GM12891 (cell line): ENCODE results near the gene ARR3. TPM values are rescaled to one million over a fixed set of nuclear protein-coding genes. Genes with fewer than 3 reads are reported as not detected.
"Not testable (repeated sequence)": the region's sequence is repeated elsewhere in the genome, so short reads cannot be mapped to it uniquely, and the experiment has no call there.

Experiments
- DNase-seq: peaks from one replicate; pipeline ENCODE4 v3.0.0; 2011; ENCODE audit warnings: low spot score; ENCODE audit not compliant: insufficient read length
- FAIRE-seq: peaks from 2 replicates; lab custom pipeline; 2011; peaks lifted over from hg19 to GRCh38; lab: Jason Lieb, UNC
- PAX5 ChIP-seq: IDR thresholded peaks from 2 replicates; pipeline ENCODE4 v1.6.1; 2011; ENCODE audit warnings: low read length, moderate library complexity, mild to moderate bottlenecking; ENCODE audit not compliant: insufficient read depth, severe bottlenecking
- POLR2A ChIP-seq: IDR thresholded peaks from 2 replicates; pipeline ENCODE4 v1.6.1; 2011; ENCODE audit warnings: low read depth, low read length, control low read depth
- POLR2AphosphoS5 ChIP-seq: IDR thresholded peaks from 2 replicates; pipeline ENCODE4 v1.6.1; 2011; ENCODE audit warnings: low read depth, low read length, control low read depth
- POU2F2 ChIP-seq: IDR thresholded peaks from 2 replicates; pipeline ENCODE4 v1.6.1; 2011; ENCODE audit warnings: low read depth, mild to moderate bottlenecking, control low read depth, low read length, moderate library complexity
- SPI1 ChIP-seq: IDR thresholded peaks from 2 replicates; pipeline ENCODE4 v1.6.1; 2011; ENCODE audit warnings: low read depth, low read length, control low read depth
- TAF1 ChIP-seq: IDR thresholded peaks from 2 replicates; pipeline ENCODE4 v1.6.1; 2011; ENCODE audit warnings: low read depth, low read length, control low read depth
- polyA plus RNA-seq: library from polyadenylated mRNA; unstranded; fragments of >200 nt; gene quantifications from one replicate; pipeline ENCODE4 v1.2.1, GENCODE V29; 2012; ENCODE audit warnings: low read depth, missing spikeins, inconsistent platforms; ENCODE audit not compliant: missing spikeins

ARR3 gene
- polyA plus RNA-seq: not detected

DNA sequence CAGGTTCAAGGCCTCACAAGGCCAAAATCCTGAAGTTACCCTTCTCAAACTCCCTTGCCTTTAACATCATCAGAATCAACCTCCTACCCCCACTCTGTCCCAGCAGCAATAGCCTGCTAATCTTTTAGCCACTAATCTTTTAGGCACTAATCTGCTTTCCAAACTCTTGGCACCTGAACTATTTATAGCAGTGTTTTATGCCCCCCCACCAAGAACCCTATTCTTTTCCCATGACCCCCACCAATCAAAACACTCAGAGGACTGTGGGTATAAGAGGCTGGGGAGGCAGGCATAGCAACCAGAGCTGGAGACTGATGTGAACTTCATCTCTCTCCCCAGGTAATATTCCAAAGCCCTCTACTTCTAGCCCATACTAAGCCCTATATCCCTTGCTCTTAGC lies at the start of gene ARR3:
TSS of gene ARR3 (plus strand) at position 301 of the 400 bp plus-strand sequence. CDS start 1,052 bp downstream, outside the sequence.
- FAIRE-seq: no peak
- DNase-seq: no peak
- TF ChIP-seq POLR2A (no peak), PAX5 (no peak), POU2F2 (no peak), POLR2AphosphoS5 (no peak), TAF1 (no peak), SPI1 (no peak)

DNA sequence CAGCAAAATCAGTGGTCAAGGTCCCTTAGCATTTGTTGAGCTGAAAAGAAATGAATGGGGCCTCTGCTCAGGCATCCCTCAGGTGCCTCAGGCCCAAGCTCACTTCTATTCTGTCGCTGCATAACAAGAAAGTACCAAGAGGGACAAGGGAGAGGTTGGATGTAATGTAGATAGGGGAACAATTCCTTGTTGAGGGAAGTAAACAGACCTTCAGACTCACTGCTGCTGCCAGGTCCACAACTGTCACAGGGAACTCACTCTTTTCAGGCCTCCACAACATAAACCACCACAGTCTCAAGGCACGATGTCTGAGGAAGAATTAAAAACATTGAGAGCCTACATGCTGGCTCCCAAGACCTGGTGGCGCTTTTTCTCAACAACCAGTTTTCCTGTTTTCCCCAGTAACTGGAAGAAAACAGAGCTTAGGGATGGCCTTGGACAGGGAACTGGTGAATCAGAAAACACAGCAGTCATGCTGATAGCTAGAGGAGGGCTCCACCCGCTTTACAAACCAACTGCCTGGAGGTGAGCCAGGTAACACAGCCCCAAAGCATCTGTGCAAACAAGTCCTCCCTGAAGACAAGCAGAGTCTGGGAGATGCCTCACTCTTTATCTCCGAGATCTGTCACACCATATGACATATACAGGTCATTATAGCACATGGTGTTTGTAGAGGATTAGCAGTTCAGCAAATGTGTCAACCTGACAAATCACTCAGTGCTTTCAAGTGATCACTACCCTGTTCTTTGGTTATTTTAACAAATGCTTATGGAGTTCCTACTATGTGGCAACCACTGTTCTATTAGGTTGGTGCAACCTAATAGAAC lies 48.0 kb upstream of the ARR3 start:
- TF ChIP-seq TAF1 (no peak), SPI1 (no peak), POU2F2 (no peak), PAX5 (no peak), POLR2A (no peak), POLR2AphosphoS5 (no peak)
- no peak for FAIRE-seq
- DNase-seq: no peak

DNA sequence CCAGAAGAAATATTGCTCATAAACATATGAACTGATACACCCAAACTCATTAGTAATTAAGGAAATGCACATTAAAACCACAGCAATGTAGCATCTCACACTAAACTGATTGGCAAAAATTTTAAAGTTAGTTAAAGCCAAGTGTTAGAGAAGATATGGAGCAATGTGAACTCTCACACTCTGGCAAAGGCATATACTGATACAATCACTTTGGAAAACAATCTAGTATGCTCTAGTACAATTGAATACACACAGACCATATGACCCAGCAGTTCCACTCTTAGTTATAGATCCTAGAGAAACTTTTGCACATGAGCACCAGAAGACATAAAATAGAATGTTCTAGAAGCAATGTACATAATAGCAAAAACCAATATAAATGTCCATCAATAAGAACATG lies 42.1 kb upstream of the ARR3 start:
- TF ChIP-seq TAF1: no peak
- no peak for TF ChIP-seq POLR2A
- no peak for TF ChIP-seq PAX5
- no peak for TF ChIP-seq SPI1
- no peak for TF ChIP-seq POLR2AphosphoS5
- TF ChIP-seq POU2F2: no peak
- FAIRE-seq (no peak), DNase-seq (no peak)

DNA sequence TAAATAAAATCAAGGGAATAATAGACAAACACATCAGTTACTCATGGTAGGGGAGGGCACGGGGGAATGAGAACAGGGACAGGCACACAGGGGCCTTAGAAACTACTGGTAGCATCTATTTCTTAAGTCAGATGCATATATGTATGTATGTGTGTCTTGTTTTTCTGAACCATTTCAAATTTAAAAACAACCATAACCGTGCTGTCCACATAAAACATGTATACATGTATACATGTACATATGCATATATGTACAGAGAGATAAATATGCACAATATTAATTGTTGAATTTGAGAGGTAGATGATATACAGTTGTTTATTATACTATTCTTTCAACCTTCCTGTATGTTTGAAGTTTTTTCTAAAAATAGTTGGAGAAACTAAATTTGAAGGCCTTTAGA lies 41.4 kb upstream of the ARR3 start:
- FAIRE-seq (no peak), DNase-seq (no peak)
- TF ChIP-seq POLR2AphosphoS5 (no peak), TAF1 (no peak), SPI1 (no peak), POLR2A (no peak), PAX5 (no peak), POU2F2 (no peak)

DNA sequence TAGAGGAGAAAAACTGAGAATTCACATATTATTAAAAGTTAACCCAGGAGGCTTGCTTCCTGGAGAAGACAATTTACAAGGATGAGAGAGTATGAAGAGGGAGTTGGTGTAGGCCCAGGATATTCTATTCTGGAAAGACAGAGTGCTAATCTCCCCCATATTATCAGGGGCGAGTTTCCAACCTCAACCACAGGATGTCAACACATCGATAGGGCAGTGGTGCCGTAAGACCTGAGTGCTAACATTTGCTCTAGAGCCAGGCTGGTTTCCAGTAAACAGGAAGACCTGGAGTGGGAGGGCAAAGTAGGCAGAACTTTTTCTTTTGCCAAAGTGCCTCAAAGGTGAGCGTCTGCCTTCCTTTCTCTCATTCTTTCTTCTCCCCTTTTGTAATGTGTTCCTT lies 36.5 kb upstream of the ARR3 start:
- no peak for FAIRE-seq
- TF ChIP-seq POLR2AphosphoS5 (no peak), SPI1 (no peak), PAX5 (no peak), POU2F2 (no peak), POLR2A (no peak), TAF1 (no peak)
- no peak for DNase-seq

DNA sequence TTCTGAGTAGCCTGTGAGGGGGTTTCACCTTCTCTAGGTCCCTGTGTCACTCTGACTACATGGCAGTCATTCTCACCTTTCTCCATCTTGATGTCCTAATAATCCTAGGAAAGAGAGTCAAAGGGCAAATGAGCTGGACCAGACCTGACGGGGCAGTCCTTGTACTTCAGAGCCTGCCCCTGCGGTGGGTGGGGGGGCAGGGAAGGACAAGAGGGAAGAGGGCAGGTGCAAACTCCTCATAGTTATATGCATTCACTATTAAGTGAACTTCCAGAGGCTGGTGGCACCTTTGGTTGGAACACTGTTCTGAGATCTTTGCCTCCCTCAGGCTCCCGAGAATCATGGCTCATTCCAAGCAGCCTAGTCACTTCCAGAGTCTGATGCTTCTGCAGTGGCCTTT lies 33.8 kb upstream of the ARR3 start, which contains the start of gene AWAT1:
TSS of gene AWAT1 (plus strand) at position 301 of the 400 bp plus-strand sequence. CDS start at position 342, 41 bp downstream.
- DNase-seq: no peak
- TF ChIP-seq POU2F2 (no peak), POLR2A (no peak), TAF1 (no peak), PAX5 (no peak), POLR2AphosphoS5 (no peak), SPI1 (no peak)
- FAIRE-seq: no peak

DNA sequence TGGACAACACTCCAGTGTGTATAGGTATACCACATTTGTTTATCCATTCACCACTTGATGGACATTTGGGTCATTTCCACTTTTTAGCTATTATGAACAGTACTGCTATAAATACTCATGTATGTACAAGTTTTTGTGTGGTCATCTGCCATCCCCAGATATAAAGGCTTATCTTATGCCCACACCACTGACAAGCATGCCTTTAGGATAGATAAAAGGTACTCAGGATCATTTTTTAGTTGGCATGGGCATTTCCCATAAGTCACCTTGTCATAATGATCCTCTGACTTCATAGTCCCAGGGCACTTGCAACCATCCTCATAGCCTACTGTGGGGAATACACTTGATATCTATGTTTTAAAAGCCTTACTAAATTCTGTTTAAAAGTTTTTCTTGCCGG lies 27.4 kb upstream of the ARR3 start:
- DNase-seq (no peak), FAIRE-seq (no peak)
- no peak for TF ChIP-seq POLR2A
- TF ChIP-seq POLR2AphosphoS5: no peak
- TF ChIP-seq PAX5: no peak
- no peak for TF ChIP-seq POU2F2
- no peak for TF ChIP-seq TAF1
- no peak for TF ChIP-seq SPI1

DNA sequence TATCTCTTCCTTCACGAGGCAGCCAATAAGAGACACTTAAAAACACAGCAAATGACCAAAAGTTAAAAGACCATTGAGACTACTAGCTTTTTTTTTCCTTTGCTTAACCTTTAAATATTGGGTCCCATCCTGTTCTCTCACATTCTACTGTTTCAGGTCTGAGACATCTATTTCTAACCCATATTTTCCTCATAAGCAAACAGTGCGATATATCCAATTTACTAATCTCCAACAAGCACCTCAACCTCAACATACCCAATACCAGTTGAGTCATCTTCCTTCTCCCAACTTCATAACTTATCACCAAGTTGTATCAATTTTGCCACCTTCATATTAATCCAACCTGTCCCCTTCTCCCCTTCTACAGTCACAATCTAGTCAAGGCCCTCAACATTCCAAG lies 26.6 kb upstream of the ARR3 start:
- TF ChIP-seq PAX5: no peak
- no peak for TF ChIP-seq POLR2AphosphoS5
- TF ChIP-seq TAF1: no peak
- TF ChIP-seq POLR2A: no peak
- no peak for TF ChIP-seq SPI1
- TF ChIP-seq POU2F2: no peak
- no peak for FAIRE-seq
- no peak for DNase-seq

DNA sequence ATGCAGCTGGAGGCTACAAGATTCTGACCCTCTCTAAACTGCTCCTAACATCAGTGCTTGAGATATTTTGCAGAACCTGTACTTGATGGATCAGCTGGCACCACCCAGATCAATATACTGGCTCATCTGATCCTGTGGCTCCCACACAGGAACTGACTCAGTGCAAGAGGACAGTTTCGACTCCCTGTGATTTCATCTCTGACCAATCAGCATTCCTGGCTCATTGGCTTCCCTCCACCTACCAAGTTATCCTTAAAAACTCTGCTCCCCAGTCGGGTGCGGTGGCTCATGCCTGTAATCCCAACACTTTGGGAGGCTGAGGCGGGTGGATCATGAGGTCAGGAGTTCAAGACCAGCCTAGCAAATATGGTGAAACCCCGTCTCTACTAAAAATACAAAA lies 24.5 kb upstream of the ARR3 start:
- not testable (repeated sequence) for FAIRE-seq, DNase-seq

DNA sequence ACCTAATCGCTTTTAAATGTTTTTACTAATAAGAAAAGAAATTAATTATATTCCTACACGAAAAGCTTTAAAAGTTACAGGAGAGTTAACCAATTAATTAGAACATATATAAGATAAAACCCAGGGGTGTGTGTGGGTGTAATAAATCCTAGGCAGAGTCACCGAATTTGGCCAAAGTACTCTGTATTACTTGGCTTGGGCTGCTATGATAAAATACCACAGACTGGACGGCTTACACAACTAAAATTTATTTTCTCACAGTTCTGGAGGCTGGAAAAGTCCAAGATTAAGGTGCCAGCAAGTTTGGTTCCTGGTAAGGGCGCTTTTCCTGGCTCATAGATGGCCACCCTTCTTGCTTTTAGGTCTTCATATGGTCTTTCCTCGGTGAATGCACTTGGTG lies 23.3 kb upstream of the ARR3 start:
- TF ChIP-seq POU2F2: no peak
- no peak for TF ChIP-seq POLR2A
- no peak for TF ChIP-seq PAX5
- TF ChIP-seq POLR2AphosphoS5: no peak
- no peak for TF ChIP-seq SPI1
- no peak for TF ChIP-seq TAF1
- no peak for DNase-seq
- FAIRE-seq: no peak
